Kidney glomerular epithelial cell (primary cell): ENCODE data around the gene PCDHGA7.
"Not testable (repeated sequence)": the region's sequence is repeated elsewhere in the genome, so short reads cannot be mapped to it uniquely, and the experiment has no call there.

Source experiments
- DNase-seq: peaks from one replicate; lab custom pipeline; 2025; lab: John Stamatoyannopoulos, UW

PCDHGA7 gene

DNA sequence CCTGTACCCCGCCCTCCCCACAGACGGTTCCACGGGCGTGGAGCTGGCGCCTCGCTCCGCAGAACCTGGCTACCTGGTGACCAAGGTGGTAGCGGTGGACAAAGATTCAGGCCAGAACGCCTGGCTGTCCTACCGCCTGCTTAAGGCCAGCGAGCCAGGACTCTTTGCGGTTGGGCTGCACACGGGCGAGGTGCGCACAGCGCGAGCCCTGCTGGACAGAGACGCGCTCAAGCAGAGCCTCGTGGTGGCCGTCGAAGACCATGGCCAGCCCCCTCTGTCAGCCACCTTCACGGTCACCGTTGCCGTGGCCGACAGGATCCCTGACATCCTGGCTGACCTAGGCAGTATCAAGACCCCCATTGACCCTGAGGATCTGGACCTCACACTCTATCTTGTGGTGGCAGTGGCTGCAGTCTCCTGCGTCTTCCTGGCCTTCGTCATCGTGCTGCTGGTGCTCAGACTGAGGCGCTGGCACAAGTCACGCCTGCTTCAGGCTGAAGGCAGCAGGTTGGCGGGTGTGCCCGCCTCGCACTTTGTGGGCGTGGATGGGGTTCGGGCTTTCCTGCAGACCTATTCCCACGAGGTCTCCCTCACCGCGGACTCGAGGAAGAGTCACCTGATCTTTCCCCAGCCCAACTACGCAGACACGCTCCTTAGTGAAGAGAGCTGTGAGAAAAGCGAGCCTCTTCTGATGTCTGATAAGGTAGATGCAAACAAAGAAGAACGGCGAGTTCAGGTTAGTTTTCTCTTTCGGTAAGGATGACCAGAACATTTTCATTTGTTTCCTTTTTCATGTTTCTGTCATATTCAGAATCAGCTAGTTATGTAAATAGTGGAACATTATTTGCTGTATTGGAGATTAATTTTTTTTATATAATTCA, 16.3 kb upstream of the PCDHGA7 start:
- DNase-seq: no peak

DNA sequence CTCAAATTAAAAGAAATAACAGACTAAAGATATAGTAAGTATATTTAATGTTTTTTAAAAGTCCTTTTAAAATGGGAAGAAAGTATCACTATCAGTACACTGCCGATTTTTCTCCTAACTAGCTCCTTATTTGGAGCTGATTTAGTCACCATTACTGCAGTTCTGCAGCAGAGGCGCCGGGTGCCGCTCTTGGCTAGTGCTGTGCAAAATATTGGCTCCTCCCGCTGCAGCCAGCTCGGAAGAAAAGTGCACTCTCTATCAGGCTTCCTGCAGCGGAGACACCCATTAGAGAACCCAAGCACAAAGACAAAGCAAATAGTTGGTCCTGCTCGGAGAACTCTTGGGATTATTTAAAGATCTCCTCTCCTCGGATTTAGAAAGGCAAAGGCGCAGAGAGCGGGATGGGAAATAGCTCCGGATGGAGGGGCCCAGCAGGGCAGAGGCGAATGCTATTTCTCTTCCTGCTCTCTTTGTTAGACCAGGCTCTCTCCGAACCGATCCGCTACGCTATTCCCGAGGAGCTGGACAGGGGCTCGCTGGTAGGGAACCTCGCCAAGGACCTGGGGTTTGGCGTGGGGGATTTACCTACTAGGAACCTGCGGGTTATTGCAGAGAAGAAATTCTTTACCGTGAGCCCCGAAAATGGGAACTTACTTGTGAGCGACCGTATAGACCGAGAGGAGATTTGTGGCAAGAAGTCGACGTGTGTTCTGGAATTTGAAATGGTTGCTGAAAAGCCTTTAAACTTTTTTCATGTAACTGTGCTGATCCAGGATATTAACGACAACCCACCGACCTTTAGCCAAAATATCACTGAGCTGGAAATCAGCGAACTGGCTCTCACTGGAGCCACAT, 12.3 kb upstream of the PCDHGA7 start, which contains the start of gene PCDHGB3:
Gene PCDHGB3, plus strand, starts transcription at position 249 of the 855 bp plus-strand sequence. Its CDS starts 153 bp downstream, at position 402.
- DNase-seq: no peak

DNA sequence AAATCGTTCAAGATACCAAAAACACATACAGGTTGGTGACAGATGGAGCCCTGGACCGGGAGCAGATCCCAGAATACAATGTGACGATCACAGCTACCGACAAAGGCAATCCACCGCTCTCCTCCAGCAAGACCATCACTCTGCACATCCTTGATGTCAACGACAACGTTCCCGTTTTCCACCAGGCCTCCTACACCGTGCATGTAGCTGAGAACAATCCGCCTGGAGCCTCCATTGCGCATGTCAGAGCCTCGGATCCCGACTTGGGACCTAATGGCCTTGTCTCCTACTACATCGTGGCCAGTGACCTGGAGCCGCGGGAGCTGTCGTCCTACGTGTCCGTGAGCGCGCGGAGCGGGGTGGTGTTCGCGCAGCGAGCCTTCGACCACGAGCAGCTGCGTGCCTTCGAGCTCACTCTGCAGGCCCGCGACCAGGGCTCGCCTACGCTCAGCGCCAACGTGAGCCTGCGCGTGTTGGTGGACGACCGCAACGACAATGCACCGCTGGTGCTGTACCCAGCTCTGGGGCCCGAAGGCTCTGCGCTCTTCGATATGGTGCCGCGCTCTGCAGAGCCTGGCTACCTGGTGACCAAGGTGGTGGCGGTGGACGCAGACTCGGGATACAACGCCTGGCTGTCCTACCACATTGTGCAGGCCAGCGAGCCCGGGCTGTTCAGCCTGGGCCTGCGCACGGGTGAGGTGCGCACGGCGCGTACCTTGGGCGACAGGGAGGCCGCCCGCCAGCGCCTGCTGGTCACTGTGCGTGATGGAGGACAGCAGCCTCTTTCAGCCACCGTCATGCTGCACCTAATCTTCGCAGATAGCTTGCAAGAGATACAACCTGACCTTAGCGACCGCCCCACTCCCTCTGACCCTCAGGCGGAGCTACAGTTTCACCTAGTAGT, 10.7 kb upstream of the PCDHGA7 start:
- no peak for DNase-seq

DNA sequence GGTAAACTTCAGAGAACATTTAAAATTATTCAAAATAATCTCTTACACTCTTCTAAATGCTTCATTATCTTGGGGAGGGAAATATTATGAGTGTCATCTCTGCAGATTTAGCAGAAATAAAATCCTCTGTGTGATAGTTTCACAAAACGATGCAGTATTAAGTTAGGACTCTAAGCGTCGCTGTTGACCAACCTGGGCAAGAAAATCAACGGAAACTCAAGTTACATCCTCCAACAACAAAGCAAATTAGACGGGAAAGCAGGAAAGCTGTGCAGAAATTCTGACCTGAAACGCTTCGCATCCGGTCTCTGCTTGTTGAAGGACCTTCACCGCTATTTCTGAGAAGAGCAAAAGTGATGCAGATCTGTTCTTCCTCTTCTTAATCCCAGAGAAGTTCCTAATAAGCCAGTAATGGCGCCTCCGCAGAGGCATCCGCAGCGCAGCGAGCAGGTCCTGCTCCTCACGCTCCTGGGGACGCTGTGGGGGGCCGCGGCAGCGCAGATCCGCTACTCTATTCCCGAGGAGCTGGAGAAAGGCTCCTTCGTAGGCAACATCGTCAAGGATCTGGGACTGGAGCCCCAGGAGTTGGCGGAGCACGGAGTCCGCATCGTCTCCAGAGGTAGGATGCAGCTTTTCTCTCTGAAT, 8.7 kb upstream of the PCDHGA7 start, which contains the start of gene PCDHGA6:
Gene PCDHGA6, plus strand, starts transcription at position 219 of the 645 bp plus-strand sequence. Its CDS starts 193 bp downstream, at position 412.
- no peak for DNase-seq

DNA sequence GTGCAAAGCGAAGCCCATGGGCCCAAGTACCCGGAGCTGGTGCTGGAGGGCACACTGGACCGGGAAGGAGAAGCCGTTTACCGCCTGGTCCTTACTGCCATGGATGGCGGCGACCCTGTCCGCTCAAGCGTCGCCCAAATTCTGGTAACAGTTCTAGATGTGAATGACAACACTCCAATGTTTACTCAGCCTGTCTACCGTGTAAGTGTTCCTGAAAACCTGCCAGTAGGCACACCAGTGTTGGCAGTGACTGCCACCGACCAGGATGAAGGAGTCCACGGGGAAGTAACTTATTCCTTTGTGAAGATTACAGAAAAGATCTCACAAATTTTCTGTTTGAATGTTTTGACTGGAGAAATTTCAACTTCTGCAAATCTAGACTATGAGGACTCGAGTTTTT, 7.9 kb upstream of the PCDHGA7 start:
- no peak for DNase-seq

DNA sequence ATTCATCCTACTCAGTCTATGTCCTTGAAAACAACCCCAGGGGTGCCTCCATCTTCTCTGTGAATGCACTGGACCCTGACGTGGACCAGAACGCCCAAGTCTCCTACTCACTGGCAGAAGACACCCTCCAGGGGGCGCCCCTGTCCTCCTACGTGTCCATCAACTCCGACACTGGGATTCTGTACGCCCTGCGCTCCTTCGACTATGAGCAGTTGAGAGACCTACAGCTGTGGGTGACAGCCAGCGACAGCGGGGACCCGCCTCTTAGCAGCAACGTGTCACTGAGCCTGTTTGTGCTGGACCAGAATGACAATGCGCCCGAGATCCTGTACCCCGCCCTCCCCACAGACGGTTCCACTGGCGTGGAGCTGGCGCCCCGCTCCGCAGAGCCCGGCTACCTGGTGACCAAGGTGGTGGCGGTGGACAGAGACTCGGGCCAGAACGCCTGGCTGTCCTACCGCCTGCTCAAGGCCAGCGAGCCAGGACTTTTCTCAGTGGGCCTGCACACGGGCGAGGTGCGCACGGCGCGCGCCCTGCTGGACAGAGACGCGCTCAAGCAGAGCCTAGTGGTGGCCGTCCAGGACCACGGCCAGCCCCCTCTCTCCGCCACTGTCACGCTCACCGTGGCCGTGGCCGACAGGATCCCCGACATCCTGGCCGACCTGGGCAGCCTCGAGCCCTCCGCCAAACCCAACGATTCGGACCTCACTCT, 6.9 kb upstream of the PCDHGA7 start:
- not testable (repeated sequence) for DNase-seq

DNA sequence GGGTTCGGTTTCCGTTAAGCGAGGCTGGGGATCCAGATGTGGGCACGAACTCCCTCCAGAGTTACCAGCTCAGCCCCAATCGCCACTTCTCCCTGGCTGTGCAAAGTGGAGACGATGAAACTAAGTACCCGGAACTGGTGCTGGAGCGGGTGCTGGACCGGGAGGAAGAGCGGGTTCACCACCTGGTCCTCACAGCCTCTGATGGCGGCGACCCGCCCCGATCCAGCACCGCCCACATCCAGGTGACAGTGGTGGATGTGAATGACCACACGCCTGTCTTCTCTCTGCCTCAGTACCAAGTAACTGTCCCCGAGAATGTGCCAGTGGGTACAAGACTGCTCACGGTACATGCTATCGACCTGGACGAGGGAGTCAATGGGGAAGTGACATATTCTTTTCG, 803 bp downstream of the PCDHGA7 start:
- no peak for DNase-seq

DNA sequence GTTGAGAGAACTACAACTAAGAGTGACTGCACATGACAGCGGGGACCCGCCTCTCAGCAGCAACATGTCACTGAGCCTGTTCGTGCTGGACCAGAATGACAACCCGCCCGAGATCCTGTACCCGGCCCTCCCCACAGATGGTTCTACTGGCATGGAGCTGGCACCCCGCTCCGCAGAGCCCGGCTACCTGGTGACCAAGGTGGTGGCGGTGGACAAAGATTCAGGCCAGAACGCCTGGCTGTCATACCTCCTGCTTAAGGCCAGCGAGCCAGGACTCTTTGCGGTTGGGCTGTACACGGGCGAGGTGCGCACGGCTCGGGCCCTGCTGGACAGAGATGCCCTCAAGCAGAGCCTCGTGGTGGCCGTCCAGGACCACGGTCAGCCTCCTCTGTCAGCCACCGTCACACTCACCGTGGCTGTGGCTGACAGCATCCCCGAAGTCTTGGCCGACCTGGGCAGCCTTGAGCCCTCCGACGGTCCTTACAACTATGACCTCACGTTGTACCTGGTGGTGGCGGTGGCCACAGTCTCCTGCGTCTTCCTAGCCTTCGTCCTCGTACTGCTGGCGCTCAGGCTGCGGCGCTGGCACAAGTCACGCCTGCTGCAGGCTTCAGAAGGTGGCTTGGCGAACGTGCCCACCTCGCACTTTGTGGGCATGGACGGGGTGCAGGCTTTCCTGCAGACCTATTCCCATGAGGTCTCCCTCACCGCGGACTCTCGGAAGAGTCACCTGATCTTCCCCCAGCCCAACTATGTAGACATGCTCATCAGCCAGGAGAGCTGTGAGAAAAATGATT, 2.1 kb downstream of the PCDHGA7 start:
- DNase-seq: no peak

DNA sequence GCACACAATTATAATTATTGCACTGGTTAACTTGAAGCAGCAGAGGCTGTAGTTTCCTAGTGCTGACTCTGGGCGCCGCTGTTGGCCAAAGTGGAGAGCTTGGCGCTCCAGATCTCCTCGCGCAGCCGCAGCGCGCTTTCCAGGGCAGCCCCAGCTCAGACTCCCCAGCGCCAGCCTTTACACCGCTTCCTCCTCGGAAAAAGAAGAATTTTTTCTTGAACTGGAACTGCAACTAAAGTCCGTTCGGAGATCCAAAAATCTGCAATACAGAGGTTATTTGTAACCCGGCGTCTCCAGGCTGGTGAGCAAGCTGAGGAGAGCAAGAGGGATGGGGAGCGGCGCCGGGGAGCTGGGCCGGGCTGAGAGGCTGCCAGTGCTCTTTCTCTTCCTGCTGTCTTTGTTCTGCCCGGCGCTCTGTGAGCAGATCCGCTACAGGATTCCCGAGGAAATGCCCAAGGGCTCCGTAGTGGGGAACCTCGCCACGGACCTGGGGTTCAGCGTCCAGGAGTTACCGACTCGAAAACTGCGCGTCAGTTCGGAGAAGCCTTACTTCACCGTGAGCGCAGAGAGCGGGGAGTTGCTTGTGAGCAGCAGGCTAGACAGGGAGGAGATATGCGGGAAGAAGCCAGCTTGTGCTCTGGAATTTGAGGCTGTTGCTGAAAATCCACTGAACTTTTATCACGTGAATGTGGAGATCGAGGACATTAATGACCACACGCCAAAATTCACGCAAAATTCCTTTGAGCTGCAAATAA, 5.2 kb downstream of the PCDHGA7 start, which contains the start of gene PCDHGB4:
Gene PCDHGB4, plus strand, starts transcription at position 142 of the 755 bp plus-strand sequence. Its CDS starts 187 bp downstream, at position 329.
- not testable (repeated sequence) for DNase-seq

DNA sequence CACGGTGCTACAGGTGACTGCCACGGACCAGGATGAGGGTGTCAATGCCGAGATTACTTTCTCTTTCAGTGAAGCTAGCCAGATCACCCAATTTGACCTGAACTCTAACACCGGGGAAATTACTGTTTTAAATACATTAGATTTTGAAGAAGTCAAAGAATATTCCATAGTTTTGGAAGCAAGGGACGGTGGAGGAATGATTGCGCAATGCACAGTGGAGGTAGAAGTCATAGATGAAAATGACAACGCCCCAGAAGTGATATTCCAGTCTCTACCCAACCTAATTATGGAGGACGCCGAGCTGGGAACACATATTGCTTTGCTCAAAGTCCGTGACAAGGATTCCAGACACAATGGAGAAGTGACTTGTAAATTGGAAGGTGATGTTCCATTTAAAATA, 6.1 kb downstream of the PCDHGA7 start:
- no peak for DNase-seq

DNA sequence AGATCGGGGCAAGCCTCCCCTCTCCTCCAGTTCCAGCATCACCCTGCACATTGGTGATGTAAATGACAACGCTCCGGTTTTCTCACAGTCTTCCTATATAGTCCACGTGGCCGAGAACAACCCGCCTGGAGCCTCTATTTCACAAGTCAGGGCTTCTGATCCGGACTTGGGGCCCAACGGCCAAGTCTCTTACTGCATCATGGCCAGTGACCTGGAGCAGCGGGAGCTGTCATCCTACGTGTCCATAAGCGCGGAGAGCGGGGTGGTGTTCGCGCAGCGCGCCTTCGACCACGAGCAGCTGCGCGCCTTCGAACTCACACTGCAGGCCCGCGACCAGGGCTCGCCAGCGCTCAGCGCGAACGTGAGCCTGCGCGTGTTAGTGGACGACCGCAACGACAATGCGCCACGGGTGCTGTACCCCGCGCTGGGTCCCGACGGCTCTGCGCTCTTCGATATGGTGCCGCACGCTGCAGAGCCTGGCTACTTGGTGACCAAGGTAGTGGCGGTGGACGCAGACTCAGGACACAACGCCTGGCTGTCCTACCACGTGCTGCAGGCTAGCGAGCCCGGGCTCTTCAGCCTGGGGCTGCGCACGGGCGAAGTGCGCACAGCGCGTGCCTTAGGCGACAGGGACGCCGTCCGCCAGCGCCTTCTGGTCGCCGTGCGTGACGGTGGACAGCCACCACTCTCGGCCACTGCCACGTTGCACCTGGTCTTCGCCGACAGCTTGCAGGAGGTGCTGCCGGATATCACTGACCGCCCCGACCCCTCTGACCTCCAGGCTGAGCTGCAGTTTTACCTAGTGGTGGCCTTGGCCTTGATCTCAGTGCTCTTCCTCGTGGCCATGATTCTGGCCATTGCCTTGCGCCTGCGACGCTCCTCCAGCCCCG, 6.9 kb downstream of the PCDHGA7 start:
- no peak for DNase-seq

DNA sequence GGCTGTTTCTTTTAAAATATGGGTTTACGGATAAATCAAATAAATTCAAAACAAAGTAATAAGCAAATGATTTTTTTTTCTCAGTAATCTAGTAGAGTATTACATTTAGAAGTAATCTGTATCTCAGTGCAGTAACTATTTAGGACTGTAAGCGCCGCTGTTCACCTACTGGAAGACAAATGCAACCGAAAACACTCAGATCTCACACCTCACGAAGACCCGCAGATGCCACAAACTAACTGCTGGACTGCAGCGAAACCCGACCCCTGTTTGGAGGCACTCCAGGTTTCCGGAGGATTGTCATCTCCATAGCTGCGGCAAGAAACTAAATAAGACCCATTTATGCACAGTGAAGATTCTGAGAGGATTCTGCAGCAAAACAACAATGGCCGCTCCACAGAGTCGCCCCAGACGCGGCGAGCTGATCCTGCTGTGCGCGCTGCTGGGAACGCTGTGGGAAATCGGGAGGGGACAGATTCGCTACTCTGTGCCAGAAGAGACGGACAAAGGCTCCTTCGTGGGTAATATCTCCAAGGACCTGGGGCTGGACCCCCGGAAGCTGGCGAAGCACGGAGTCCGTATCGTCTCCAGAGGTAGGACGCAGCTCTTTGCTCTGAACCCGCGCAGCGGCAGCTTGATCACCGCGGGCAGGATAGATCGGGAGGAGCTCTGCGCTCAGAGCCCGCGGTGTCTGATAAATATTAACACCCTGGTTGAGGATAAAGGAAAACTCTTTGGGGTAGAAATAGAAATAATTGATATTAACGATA, 10.1 kb downstream of the PCDHGA7 start, which contains the start of gene PCDHGA8:
Gene PCDHGA8, plus strand, starts transcription at position 205 of the 770 bp plus-strand sequence. Its CDS starts 181 bp downstream, at position 386.
- DNase-seq: no peak

DNA sequence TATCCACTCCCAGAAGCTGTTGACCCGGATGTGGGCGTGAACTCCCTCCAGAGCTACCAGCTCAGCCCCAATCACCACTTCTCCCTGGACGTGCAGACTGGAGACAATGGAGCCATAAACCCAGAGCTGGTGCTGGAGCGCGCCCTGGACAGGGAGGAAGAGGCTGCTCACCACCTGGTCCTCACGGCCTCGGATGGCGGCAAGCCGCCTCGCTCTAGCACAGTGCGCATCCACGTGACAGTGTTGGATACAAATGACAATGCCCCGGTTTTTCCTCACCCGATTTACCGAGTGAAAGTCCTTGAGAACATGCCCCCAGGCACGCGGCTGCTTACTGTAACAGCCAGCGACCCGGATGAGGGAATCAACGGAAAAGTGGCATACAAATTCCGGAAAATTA, 10.7 kb downstream of the PCDHGA7 start:
- DNase-seq: no peak

DNA sequence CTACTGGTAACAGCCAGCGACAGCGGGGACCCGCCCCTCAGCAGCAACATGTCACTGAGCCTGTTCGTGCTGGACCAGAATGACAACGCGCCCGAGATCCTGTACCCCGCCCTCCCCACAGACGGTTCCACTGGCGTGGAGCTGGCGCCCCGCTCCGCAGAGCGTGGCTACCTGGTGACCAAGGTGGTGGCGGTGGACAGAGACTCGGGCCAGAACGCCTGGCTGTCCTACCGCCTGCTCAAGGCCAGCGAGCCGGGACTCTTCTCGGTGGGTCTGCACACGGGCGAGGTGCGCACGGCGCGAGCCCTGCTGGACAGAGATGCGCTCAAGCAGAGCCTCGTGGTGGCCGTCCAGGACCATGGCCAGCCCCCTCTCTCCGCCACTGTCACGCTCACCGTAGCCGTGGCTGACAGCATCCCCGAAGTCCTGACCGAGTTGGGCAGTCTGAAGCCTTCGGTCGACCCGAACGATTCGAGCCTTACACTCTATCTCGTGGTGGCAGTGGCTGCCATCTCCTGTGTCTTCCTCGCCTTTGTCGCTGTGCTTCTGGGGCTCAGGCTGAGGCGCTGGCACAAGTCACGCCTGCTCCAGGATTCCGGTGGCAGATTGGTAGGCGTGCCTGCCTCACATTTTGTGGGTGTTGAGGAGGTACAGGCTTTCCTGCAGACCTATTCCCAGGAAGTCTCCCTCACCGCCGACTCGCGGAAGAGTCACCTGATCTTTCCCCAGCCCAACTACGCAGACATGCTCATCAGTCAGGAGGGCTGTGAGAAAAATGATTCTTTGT, 12.1 kb downstream of the PCDHGA7 start:
- not testable (repeated sequence) for DNase-seq

DNA sequence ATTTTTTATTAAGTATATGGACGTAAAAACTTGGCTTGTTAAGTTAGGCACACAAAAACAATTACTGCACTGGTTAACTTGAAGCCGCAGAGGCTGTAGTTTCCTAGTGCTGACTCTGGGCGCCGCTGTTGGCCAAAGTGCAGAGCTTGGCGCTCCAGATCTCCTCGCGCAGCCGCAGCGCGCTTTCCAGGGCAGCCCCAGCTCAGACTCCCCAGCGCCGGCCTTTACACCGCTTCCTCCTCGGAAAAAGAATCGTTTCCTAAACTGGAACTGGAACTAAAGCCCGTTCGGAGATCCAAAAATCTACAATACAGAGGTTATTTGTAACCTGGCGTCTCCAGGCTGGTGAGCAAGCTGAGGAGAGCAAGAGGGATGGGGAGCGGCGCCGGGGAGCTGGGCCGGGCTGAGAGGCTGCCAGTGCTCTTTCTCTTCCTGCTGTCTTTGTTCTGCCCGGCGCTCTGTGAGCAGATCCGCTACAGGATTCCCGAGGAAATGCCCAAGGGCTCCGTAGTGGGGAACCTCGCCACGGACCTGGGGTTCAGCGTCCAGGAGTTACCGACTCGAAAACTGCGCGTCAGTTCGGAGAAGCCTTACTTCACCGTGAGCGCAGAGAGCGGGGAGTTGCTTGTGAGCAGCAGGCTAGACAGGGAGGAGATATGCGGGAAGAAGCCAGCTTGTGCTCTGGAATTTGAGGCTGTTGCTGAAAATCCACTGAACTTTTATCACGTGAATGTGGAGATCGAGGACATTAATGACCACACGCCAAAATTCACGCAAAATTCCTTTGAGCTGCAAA, 15.4 kb downstream of the PCDHGA7 start, which contains the start of gene PCDHGB5:
Gene PCDHGB5, plus strand, starts transcription at position 192 of the 796 bp plus-strand sequence. Its CDS starts 181 bp downstream, at position 373.
- peak; percentile 44 for DNase-seq
